DOHH2 (cell line): ENCODE measurements around the gene SLC37A3.

Source experiments
- CTCF ChIP-seq: fragments of 200-600 bp; sonication (generic); IDR thresholded peaks from one replicate; pipeline ENCODE4 v1.5.1; 2014; ENCODE audit warnings: antibody characterized with exemption, mild to moderate bottlenecking, low read depth, low read length; ENCODE audit not compliant: poor library complexity, severe bottlenecking
- EZH2phosphoT487 ChIP-seq: fragments of 200-600 bp; sonication (generic); IDR thresholded peaks from 2 replicates; pipeline ENCODE4 v1.6.1; 2017; ENCODE audit warnings: borderline replicate concordance, mild to moderate bottlenecking, antibody characterized with exemption, low read length, moderate library complexity, mixed read lengths

- no peak for TF ChIP-seq CTCF
- TF ChIP-seq EZH2phosphoT487: no peak
These were observed 8.3 kb downstream of the SLC37A3 start for GRCh38 chr7:140390034-140390433.
